GM18870 (cell line): ENCODE data around the gene RPS17.
"Not testable (repeated sequence)": the region's sequence is repeated elsewhere in the genome, so short reads cannot be mapped to it uniquely, and the experiment has no call there.

Source experiments
- ATAC-seq: cut with Tn5 transposase; IDR thresholded peaks from one replicate; pipeline ENCODE4 v1.9.1; 2021; ENCODE audit warnings: moderate library complexity; ENCODE audit not compliant: unreplicated experiment

The RPS17 gene

GRCh38 chr15:82549199-82549665, 9.0 kb upstream of the RPS17 start:
- ATAC-seq = no peak

- ATAC-seq = no peak
These were observed 8.4 kb upstream of the RPS17 start for GRCh38 chr15:82548700-82549099.

- no peak for ATAC-seq
These were observed 5.2 kb upstream of the RPS17 start for GRCh38 chr15:82545478-82545877.

- ATAC-seq = no peak
These were observed 4.7 kb upstream of the RPS17 start for GRCh38 chr15:82545002-82545401.

- ATAC-seq = no peak
These were observed 4.2 kb upstream of the RPS17 start for GRCh38 chr15:82544431-82544830.

- no peak for ATAC-seq
These were observed 2.9 kb upstream of the RPS17 start for GRCh38 chr15:82543160-82543559.

- ATAC-seq = no peak
These were observed 751 bp upstream of the RPS17 start for GRCh38 chr15:82540984-82541431.

GRCh38 chr15:82539691-82540054, 584 bp downstream of the RPS17 start:
- no peak for ATAC-seq

GRCh38 chr15:82538961-82539690, 1.1 kb downstream of the RPS17 start:
- no peak for ATAC-seq

- no peak for ATAC-seq
These were observed 2.8 kb downstream of the RPS17 start for GRCh38 chr15:82537351-82537908.

GRCh38 chr15:82536409-82537350, 3.6 kb downstream of the RPS17 start:
- ATAC-seq = no peak

- ATAC-seq = no peak
These were observed 4.5 kb downstream of the RPS17 start for GRCh38 chr15:82535566-82536408.

- not testable (repeated sequence) for ATAC-seq
These were observed 5.1 kb downstream of the RPS17 start for GRCh38 chr15:82535151-82535550.

GRCh38 chr15:82534457-82534861, 5.8 kb downstream of the RPS17 start:
- not testable (repeated sequence) for ATAC-seq

- ATAC-seq = no peak
These were observed 6.5 kb downstream of the RPS17 start for GRCh38 chr15:82533801-82534200.

- ATAC-seq = no peak
These were observed 7.2 kb downstream of the RPS17 start for GRCh38 chr15:82532991-82533481.

GRCh38 chr15:82532383-82532990, 7.8 kb downstream of the RPS17 start:
- no peak for ATAC-seq

GRCh38 chr15:82531496-82532382, 8.5 kb downstream of the RPS17 start:
- ATAC-seq = no peak
